ENCODE data around the gene TNFRSF21. TPM values are rescaled to one million over a fixed set of nuclear protein-coding genes. Genes with fewer than 3 reads are reported as not detected.
A peak's percentile ranks its signal among the peaks of the same experiment; 100 is the strongest.

The TNFRSF21 gene
- total and polyA plus RNA-seq, 9 of the 15 experiments (the other 6 are each of a cell fraction or from before 2014, with no cell fraction given) = 0.63 to 5.7 (median 2.2) TPM

GRCh38 chr6:47242483-47243386 is 67.0 kb downstream of the TNFRSF21 start (continued):
- TF ChIP-seq ZNF318 (IDR thresholded peaks at IDR 0.05; ENCODE audit: borderline replicate concordance in 1 of 2, low read depth in 1 of 2) (peak; percentile 32 to 94; a peak in 2 of 4 replicates), MXI1 (IDR thresholded peaks at IDR 0.05; ENCODE audit: low read depth, low read length) (0 out of 2 replicates have a peak, but pooled peaks have one; percentile 40), ZFP1 (CRISPR knock-in tag; IDR thresholded peaks at IDR 0.05) (no peak), DLX4 (CRISPR knock-in tag; IDR thresholded peaks at IDR 0.05) (no peak), CBX5 (IDR thresholded peaks at IDR 0.05; ENCODE audit: borderline replicate concordance, low read depth) (0 out of 2 replicates have a peak, but pooled peaks have one; percentile 60), ZNF449 (CRISPR knock-in tag; IDR thresholded peaks at IDR 0.05) (no peak), CHAMP1 (IDR thresholded peaks at IDR 0.05) (peak; percentile 57; the same call in 1 of the 2 replicates), TRIM24 (IDR thresholded peaks at IDR 0.05) (peak; percentile 74 to 98; a peak in 3 of 4 replicates), ZFP30 (CRISPR knock-in tag; IDR thresholded peaks at IDR 0.05; ENCODE audit: borderline replicate concordance) (no peak), HDAC1 (IDR thresholded peaks at IDR 0.05) (peak in 1 of 2 experiments; percentile 72; a peak in 2 of 4 replicates), HNRNPL (IDR thresholded peaks at IDR 0.05; ENCODE audit: low read depth, low read length) (no peak), SRF (CRISPR knock-in tag; IDR thresholded peaks at IDR 0.05) (peak in 1 of 2 experiments; percentile 63; a peak in 2 of 4 replicates), GABPB1 (CRISPR knock-in tag; IDR thresholded peaks at IDR 0.05) (peak; percentile 60; the same call in 1 of the 2 replicates)
